Keratinocyte (primary cell): ENCODE data around the gene DNAI2. TPM values are rescaled to one million over a fixed set of nuclear protein-coding genes. Genes with fewer than 3 reads are reported as not detected.

Source experiments
- DNase-seq: peaks from one replicate; pipeline ENCODE4 v3.0.0-alpha.2; 2011; ENCODE audit warnings: low read depth, missing footprints, low spot score
- FAIRE-seq: peaks from 2 replicates; lab custom pipeline; 2011; peaks lifted over from hg19 to GRCh38; lab: Jason Lieb, UNC
- H2AFZ ChIP-seq: 2 replicates; pipeline ENCODE4 v1.6.0; 2012; ENCODE audit warnings: low read length, control low read depth, inconsistent platforms; ENCODE audit not compliant: control insufficient read depth
- H3K27ac ChIP-seq: 2 replicates; pipeline ENCODE4 v1.5.1; 2011; ENCODE audit warnings: low read length; ENCODE audit not compliant: control insufficient read depth, insufficient read depth
- H3K27me3 ChIP-seq: 3 replicates; pipeline ENCODE4 v1.6.0; 2011; ENCODE audit warnings: low read length; ENCODE audit not compliant: control insufficient read depth, insufficient read depth; ENCODE audit errors: extremely low read depth
- H3K36me3 ChIP-seq, 2 experiments: 2 replicates in 1 of 2; 3 replicates in 1 of 2; pipeline ENCODE4 v1.5.1; 2011; ENCODE audit warnings: low read length in 2 of 2, mild to moderate bottlenecking in 1 of 2; ENCODE audit not compliant: control insufficient read depth in 2 of 2, insufficient read depth in 2 of 2; ENCODE audit errors: extremely low read depth in 1 of 2
- H3K4me1 ChIP-seq: 3 replicates; pipeline ENCODE4 v1.5.1; 2011; ENCODE audit warnings: low read length; ENCODE audit not compliant: control insufficient read depth, insufficient read depth; ENCODE audit errors: extremely low read depth
- H3K4me2 ChIP-seq: 3 replicates; pipeline ENCODE4 v1.6.0; 2011; ENCODE audit warnings: low read depth, low read length; ENCODE audit not compliant: control insufficient read depth, insufficient read depth; ENCODE audit errors: extremely low read depth
- H3K4me3 ChIP-seq, 3 experiments: fragments of 200-600 bp in 1 of 3; sonication (generic) in 1 of 3; 2 replicates in 2 of 3; 3 replicates in 1 of 3; pipeline ENCODE4 v1.5.1; 2011 to 2016; ENCODE audit warnings: low read length in 3 of 3, mild to moderate bottlenecking in 3 of 3, control low read depth in 2 of 3, inconsistent platforms in 1 of 3, low read depth in 1 of 3, mixed read lengths in 1 of 3, mixed run types in 1 of 3, moderate library complexity in 1 of 3; ENCODE audit not compliant: control insufficient read depth in 2 of 3, insufficient read depth in 2 of 3; ENCODE audit errors: extremely low read depth in 1 of 3
- H3K79me2 ChIP-seq: 2 replicates; pipeline ENCODE4 v1.6.0; 2012; ENCODE audit warnings: low read length; ENCODE audit not compliant: control insufficient read depth, insufficient read depth
- H3K9ac ChIP-seq: 3 replicates; pipeline ENCODE4 v1.6.0; 2011; ENCODE audit warnings: low read length; ENCODE audit not compliant: control insufficient read depth, insufficient read depth; ENCODE audit errors: extremely low read depth
- H3K9me1 ChIP-seq: 3 replicates; pipeline ENCODE4 v1.6.0; 2011; ENCODE audit warnings: low read length; ENCODE audit not compliant: control insufficient read depth, insufficient read depth; ENCODE audit errors: extremely low read depth
- H3K9me3 ChIP-seq: 2 replicates; pipeline ENCODE4 v1.5.1; 2012; ENCODE audit warnings: low read depth, low read length; ENCODE audit not compliant: control insufficient read depth
- H4K20me1 ChIP-seq: 3 replicates; pipeline ENCODE4 v1.6.0; 2011; ENCODE audit warnings: low read length; ENCODE audit not compliant: control insufficient read depth, insufficient read depth; ENCODE audit errors: extremely low read depth
- CTCF ChIP-seq, 3 experiments: IDR thresholded peaks in 1 of 3; conservative IDR thresholded peaks in 1 of 3; optimal IDR thresholded peaks in 1 of 3; 2 replicates in 2 of 3; 3 replicates in 1 of 3; pipeline versions ENCODE3 to v1.5.1; 2011; ENCODE audit warnings: low read length in 3 of 3, mild to moderate bottlenecking in 3 of 3, moderate library complexity in 2 of 3, control low read depth in 1 of 3, inconsistent platforms in 1 of 3; ENCODE audit not compliant: insufficient read depth in 2 of 3; ENCODE audit errors: extremely low read depth in 1 of 3
- EZH2 ChIP-seq: IDR thresholded peaks from one replicate; pipeline ENCODE4 v1.6.1; 2012; ENCODE audit warnings: inconsistent platforms, mild to moderate bottlenecking, low read length, moderate library complexity
- dilution Hi-C: fragments of 300-500 bp; cut with MboI; formaldehyde crosslinking; loops from one replicate; pipeline ENCODE4 v1.7.0; 2020; ENCODE audit warnings: low sequenced_read_pairs; ENCODE audit not compliant: extremely low pct_ligation_motif_present
- polyA plus RNA-seq, 5 experiments: library from polyadenylated mRNA; depleted of rRNA in 3 of 5; stranded (reverse) in 3 of 5; stranded (forward) in 1 of 5; unstranded in 1 of 5; fragments of >200 nt; gene quantifications; 1 replicate in 1 of 5; 2 replicates in 3 of 5; 3 replicates in 1 of 5; pipeline versions ENCODE4 v1.2.1 to v1.2.3, GENCODE V29; 2011 to 2012; ENCODE audit warnings: missing spikeins in 2 of 5, low read depth in 1 of 5, low replicate concordance in 1 of 5

DNAI2 gene
- polyA plus RNA-seq, 1 donor (not counting 4 experiments of a cell fraction or from before 2014, with no cell fraction given): not detected

GRCh38 chr17:74226252-74226651, 47.8 kb upstream of the DNAI2 start:
- FAIRE-seq: no peak
- dilution Hi-C loops: no loop called here
- Histone ChIP-seq H3K9ac (no peak overlapping the region), H3K36me3 (no peaks in the 10 kb centered on the region), H3K27ac (no peak overlapping the region), H3K4me2 (no peak overlapping the region), H3K4me1 (no peaks in the 10 kb centered on the region), H3K9me3 (no peaks in the 10 kb centered on the region), H3K9me1 (no peaks in the 10 kb centered on the region), H3K27me3 (peaks cover 5% of the 10 kb centered on the region), H3K79me2 (no peaks in the 10 kb centered on the region), H3K4me3 (no peak overlapping the region), H4K20me1 (no peaks in the 10 kb centered on the region), H2AFZ (no peak overlapping the region)
- TF ChIP-seq EZH2: no peak
- no peak for TF ChIP-seq CTCF (optimal IDR thresholded peaks at IDR 0.05 in 1 of 3, IDR thresholded peaks at IDR 0.05 in 1 of 3, conservative IDR thresholded peaks at IDR 0.05 in 1 of 3; ENCODE audit: extremely low read depth in 1 of 3, insufficient read depth in 2 of 3, low read length in 3 of 3)
- DNase-seq: no peak

GRCh38 chr17:74227271-74228080, 46.6 kb upstream of the DNAI2 start:
- no peak overlapping the region for H3K9ac ChIP-seq
- FAIRE-seq (no peak), DNase-seq (no peak)
- H3K27me3 ChIP-seq: peaks cover 5% of the 10 kb centered on the region
- dilution Hi-C loops: no loop called here
- H3K4me3 ChIP-seq: no peak overlapping the region
- H3K9me3 ChIP-seq: no peaks in the 10 kb centered on the region
- no peaks in the 10 kb centered on the region for H3K79me2 ChIP-seq
- no peaks in the 10 kb centered on the region for H3K36me3 ChIP-seq
- no peak overlapping the region for H3K4me2 ChIP-seq
- no peaks in the 10 kb centered on the region for H4K20me1 ChIP-seq
- TF ChIP-seq EZH2 (no peak), CTCF (optimal IDR thresholded peaks at IDR 0.05 in 1 of 3, IDR thresholded peaks at IDR 0.05 in 1 of 3, conservative IDR thresholded peaks at IDR 0.05 in 1 of 3; ENCODE audit: extremely low read depth in 1 of 3, insufficient read depth in 2 of 3, low read length in 3 of 3) (no peak)
- H3K4me1 ChIP-seq: no peaks in the 10 kb centered on the region
- no peak overlapping the region for H3K27ac ChIP-seq
- H3K9me1 ChIP-seq: no peaks in the 10 kb centered on the region
- H2AFZ ChIP-seq: no peak overlapping the region
